Thyroid gland (tissue), 4 donors: ENCODE results near the gene PTPN3. TPM values are rescaled to one million over a fixed set of nuclear protein-coding genes. Genes with fewer than 3 reads are reported as not detected.

Experiments
- DNase-seq, 2 donors: peaks; one replicate each; pipeline ENCODE4 v3.0.0-alpha.2; 2019
- H3K27ac ChIP-seq, 3 donors: fragments of 200-600 bp; sonication (generic); 1 replicate in 2 of 3; 2 replicates in 1 of 3; pipeline ENCODE4 v1.5.1; 2016 to 2019; ENCODE audit warnings: mild to moderate bottlenecking in 1 of 3, moderate library complexity in 1 of 3
- H3K27me3 ChIP-seq: fragments of 200-600 bp; sonication (generic); one replicate; pipeline ENCODE4 v1.5.1; 2019
- H3K36me3 ChIP-seq, 2 donors: fragments of 200-600 bp; sonication (generic); one replicate each; pipeline ENCODE4 v1.5.1; 2016 to 2019
- H3K4me1 ChIP-seq, 2 donors: fragments of 200-600 bp; sonication (generic); one replicate each; pipeline ENCODE4 v1.5.1; 2017 to 2019
- H3K4me3 ChIP-seq, 3 donors: fragments of 200-600 bp; sonication (generic); replicated peaks in 1 of 3; 1 replicate in 2 of 3; 2 replicates in 1 of 3; pipeline ENCODE4 v1.5.1; 2016; ENCODE audit warnings: mild to moderate bottlenecking in 1 of 3
- H3K9me3 ChIP-seq: fragments of 200-600 bp; sonication (generic); one replicate; pipeline ENCODE4 v1.5.1; 2017
- POLR2A ChIP-seq, 2 donors: fragments of 450-650 bp; IDR thresholded peaks; one replicate each; pipeline ENCODE4 v1.6.1; 2017; ENCODE audit warnings: antibody characterized with exemption in 2 of 2, mild to moderate bottlenecking in 2 of 2, moderate library complexity in 1 of 2
- WGBS, 2 donors: methylation state at CpG; one replicate each; pipeline ENCODE4 v1.1.5; 2017; 5-methylcytosine and 5-hydroxymethylcytosine counted together
- intact Hi-C: fragments of 100-400 bp; cut with DNase I; formaldehyde crosslinking; loops from one replicate; pipeline ENCODE4 v1.15.1; 2023
- total RNA-seq, 4 donors: library from RNA; depleted of rRNA; stranded (reverse); fragments of >200 nt; gene quantifications; one replicate each; pipeline ENCODE4 v1.2.3, GENCODE V29; 2016
- TF ChIP-seq, protein P1 (sequence below), 6 experiments: fragments of 200-600 bp in 3 of 6; fragments of 450-650 bp in 3 of 6; sonication (generic) in 3 of 6; IDR thresholded peaks; one replicate each; pipeline ENCODE4 v1.5.1; 2016 to 2019; ENCODE audit warnings: antibody characterized with exemption in 6 of 6, mild to moderate bottlenecking in 2 of 6, inconsistent platforms in 1 of 6, moderate library complexity in 1 of 6

PTPN3 gene
- total RNA-seq, 4 donors from 2014 or later = 18.6 to 22.0 (median 21.3) TPM

DNA sequence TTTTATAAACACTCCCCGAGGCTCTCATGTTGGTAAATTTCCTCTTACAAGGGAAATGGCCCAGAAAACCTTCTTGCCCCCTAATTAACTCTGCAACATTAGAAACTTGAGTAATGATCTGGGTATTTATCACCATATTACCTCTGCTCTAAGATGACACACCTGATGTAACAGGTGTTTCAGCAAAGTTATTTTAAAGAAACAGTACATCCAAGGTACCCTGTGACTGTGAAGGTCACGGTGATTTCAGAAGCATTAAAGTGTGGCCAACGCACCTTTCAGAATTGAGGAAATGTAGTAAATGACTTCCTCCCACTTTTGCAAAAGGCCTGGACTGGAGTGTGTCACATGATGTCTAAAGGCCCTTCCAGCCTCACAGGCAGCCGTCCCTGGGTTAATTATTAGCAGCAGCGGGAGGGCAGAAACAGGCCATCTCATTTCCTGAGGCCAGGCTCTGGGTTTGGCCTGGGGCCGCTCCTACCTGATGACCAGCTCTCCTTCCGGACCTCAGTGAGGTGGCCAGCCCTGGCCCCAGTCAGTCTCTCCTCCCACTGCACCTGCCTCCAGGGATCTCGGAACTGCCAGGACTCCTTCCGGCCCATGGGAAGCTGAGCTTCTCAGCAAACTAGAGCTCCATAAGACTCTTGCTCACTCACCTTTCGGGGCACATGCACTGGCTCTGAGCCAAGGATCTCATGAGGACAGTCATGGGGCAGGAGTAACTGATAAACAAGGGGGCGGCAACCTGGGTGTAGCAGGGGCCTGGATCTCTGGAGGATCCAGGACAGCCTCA lies 20.7 kb downstream of the PTPN3 start:
- WGBS, 2 donors = 44 to 48% methylated on average over 8 to 9 of the region's 11 CpGs
- peak; percentile 56 to 62 for DNase-seq
- H3K4me1 ChIP-seq = peaks cover 24 to 43% of the 10 kb centered on the region in 2 donors
- no peak overlapping the region for H3K4me3 ChIP-seq
- H3K27ac ChIP-seq = peak overlapping the region; percentile 75 to 84 (median 77)
- no peaks in the 10 kb centered on the region for H3K9me3 ChIP-seq
- no peak for TF ChIP-seq POLR2A (IDR thresholded peaks at IDR 0.05)
- TF ChIP-seq, protein P1, sequence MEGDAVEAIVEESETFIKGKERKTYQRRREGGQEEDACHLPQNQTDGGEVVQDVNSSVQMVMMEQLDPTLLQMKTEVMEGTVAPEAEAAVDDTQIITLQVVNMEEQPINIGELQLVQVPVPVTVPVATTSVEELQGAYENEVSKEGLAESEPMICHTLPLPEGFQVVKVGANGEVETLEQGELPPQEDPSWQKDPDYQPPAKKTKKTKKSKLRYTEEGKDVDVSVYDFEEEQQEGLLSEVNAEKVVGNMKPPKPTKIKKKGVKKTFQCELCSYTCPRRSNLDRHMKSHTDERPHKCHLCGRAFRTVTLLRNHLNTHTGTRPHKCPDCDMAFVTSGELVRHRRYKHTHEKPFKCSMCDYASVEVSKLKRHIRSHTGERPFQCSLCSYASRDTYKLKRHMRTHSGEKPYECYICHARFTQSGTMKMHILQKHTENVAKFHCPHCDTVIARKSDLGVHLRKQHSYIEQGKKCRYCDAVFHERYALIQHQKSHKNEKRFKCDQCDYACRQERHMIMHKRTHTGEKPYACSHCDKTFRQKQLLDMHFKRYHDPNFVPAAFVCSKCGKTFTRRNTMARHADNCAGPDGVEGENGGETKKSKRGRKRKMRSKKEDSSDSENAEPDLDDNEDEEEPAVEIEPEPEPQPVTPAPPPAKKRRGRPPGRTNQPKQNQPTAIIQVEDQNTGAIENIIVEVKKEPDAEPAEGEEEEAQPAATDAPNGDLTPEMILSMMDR (IDR thresholded peaks at IDR 0.05) = no peak
- no peaks in the 10 kb centered on the region for H3K36me3 ChIP-seq
- H3K27me3 ChIP-seq = no peaks in the 10 kb centered on the region
- intact Hi-C loops = no loop called here

DNA sequence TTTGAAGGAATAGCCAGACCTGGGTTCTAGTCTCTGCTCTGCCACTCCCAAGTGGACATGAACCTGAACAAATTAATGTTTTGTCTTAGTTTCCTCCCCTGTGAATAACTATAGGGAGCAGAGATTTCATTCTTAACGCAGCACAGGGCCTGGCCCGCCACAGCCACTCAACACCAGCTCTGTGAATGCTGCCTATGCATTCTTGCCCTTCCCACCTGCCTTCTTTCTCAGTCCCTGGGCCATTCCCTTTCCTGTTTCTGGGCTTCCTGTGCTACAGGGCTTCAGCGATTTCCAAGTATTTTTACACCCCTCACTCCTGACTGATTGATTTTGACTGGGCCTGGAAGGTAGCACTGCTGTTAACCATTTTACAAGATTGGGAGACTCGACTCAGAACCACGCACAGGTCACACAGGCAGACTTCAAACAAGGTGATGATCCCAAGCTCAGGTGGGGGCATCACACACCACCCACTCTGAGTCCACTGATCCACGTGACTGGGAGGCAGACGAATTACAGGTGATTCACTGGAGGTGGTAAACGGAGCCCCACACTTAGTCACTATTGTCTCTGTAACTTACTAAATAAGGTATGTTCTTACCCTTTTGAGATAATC lies 21.4 kb downstream of the PTPN3 start:
- intact Hi-C loops = no loop called here
- Histone ChIP-seq H3K9me3 (no peaks in the 10 kb centered on the region), H3K4me3 (no peak overlapping the region), H3K36me3 (no peaks in the 10 kb centered on the region), H3K27me3 (no peaks in the 10 kb centered on the region), H3K4me1 (peaks cover 29 to 47% of the 10 kb centered on the region in 2 donors), H3K27ac (peak overlapping the region; percentile 75 to 84 (median 77))
- TF ChIP-seq, protein P1 (IDR thresholded peaks at IDR 0.05) = no peak
- no peak for TF ChIP-seq POLR2A (IDR thresholded peaks at IDR 0.05)
- 69 to 73% methylated on average over 8 of the region's 8 CpGs for whole genome bisulfite sequencing, 2 donors
- no peak for DNase-seq

DNA sequence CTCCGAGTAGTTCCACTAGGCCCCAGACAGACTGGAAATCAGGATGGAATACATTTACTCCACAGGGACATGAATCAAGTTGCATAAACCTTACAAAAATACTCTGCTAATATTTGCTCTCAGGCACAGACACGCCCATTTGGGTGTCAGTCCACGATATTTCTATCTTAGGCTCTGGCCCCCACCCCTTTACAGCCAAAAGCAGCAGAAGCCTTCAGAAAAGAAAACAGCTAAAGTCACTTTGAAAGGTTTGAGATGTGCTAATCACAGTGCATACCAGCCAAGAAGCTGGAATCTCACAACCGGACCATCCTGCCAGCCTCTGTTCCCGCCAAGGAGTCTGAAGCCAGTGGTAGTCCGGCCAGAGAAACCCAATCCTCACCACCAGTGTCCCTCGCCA lies 22.6 kb downstream of the PTPN3 start:
- Histone ChIP-seq H3K36me3 (no peaks in the 10 kb centered on the region), H3K4me1 (peaks cover 30 to 47% of the 10 kb centered on the region in 2 donors), H3K9me3 (no peaks in the 10 kb centered on the region), H3K27me3 (no peaks in the 10 kb centered on the region), H3K27ac (peak overlapping the region in 2 of 3 donors; percentile 2 to 79), H3K4me3 (no peak overlapping the region)
- intact Hi-C loops = no loop called here
- WGBS, 2 donors = 75 to 81% methylated on average over 7 of the region's 7 CpGs
- TF ChIP-seq, protein P1 (IDR thresholded peaks at IDR 0.05) = no peak
- TF ChIP-seq POLR2A (IDR thresholded peaks at IDR 0.05) = no peak
- DNase-seq = peak in 1 of 2 donors; percentile 29

DNA sequence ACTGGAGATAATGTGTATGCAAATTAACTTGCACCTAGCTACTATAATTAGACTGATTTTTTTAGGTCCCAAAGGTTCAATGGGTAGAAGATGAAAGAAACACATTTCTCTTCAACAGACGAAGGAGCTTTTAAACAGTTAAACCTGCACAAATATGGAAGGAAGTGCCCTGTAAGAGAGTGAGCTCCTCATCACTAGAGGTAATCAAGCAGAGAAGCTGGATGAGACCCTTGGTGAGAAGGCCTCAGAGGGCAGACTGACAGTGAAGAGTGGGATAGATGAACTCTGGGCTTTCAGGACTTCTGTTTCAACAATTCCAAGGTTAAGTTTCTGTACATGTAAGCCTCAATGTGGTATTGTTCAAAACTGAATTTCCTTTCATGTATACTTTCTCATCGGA lies 23.2 kb downstream of the PTPN3 start:
- TF ChIP-seq, protein P1 (IDR thresholded peaks at IDR 0.05) = no peak
- TF ChIP-seq POLR2A (IDR thresholded peaks at IDR 0.05) = no peak

DNA sequence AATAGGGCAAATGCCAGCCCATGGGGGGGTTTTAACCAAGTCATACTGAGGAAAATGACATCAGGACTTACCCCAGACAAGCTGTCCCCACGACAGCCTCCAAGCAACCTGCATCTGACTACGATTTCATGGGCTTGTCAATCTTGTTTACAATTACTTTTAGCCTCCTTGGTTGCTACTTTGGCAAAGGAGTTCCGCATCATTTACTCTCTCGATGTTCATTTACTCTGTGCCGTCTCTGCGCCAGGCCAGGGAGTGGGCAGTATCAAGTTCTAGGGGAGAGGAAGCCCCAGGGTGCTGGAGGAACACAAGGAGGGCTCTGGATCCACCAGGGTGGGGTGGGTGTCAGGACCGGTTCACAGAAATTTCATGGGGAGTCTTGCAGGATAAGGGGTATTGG lies 23.9 kb downstream of the PTPN3 start:
- peaks cover 30 to 47% of the 10 kb centered on the region in 2 donors for H3K4me1 ChIP-seq
- TF ChIP-seq, protein P1 (IDR thresholded peaks at IDR 0.05) = no peak
- TF ChIP-seq POLR2A (IDR thresholded peaks at IDR 0.05) = no peak
- H3K4me3 ChIP-seq = no peak overlapping the region
- H3K36me3 ChIP-seq = no peaks in the 10 kb centered on the region
- no peaks in the 10 kb centered on the region for H3K27me3 ChIP-seq
- H3K9me3 ChIP-seq = no peaks in the 10 kb centered on the region
- intact Hi-C loops = no loop called here
- 54 to 62% methylated on average over 7 of the region's 7 CpGs for WGBS, 2 donors
- DNase-seq = peak; percentile 49 to 58
- H3K27ac ChIP-seq = peak overlapping the region; percentile 50 to 79 (median 73)

More for the DNA sequence above, 23.2 kb downstream of the PTPN3 start:
- Histone ChIP-seq H3K4me3 (no peak overlapping the region), H3K27me3 (no peaks in the 10 kb centered on the region), H3K36me3 (no peaks in the 10 kb centered on the region), H3K27ac (peak overlapping the region in 1 of 3 donors; percentile 79), H3K9me3 (no peaks in the 10 kb centered on the region), H3K4me1 (peaks cover 30 to 47% of the 10 kb centered on the region in 2 donors)
- intact Hi-C loops = no loop called here
- 87 to 89% methylated on average over 2 of the region's 2 CpGs for WGBS, 2 donors
- DNase-seq = no peak
